Motor neuron (in vitro differentiated cells): Measurements from ENCODE around the gene MSLN. TPM values are rescaled to one million over a fixed set of nuclear protein-coding genes. Genes with fewer than 3 reads are reported as not detected.
"Not testable (repeated sequence)": the region's sequence is repeated elsewhere in the genome, so short reads cannot be mapped to it uniquely, and the experiment has no call there.

Experiments
- ATAC-seq, 8 experiments: fragments of 200-7000 bp; cut with Tn5 transposase; replicated peaks in 6 of 8; 2 replicates each; pipeline ENCODE4 v1.8.0; 2021; ENCODE audit warnings: mild to moderate bottlenecking in 8 of 8, moderate library complexity in 8 of 8
- H3K27ac ChIP-seq, 2 donors: fragments of 250-450 bp; sonication (Bioruptor Pico); 2 replicates each; pipeline ENCODE4 v1.9.0; 2021; ENCODE audit warnings: antibody characterized with exemption in 2 of 2, mild to moderate bottlenecking in 2 of 2, moderate library complexity in 1 of 2
- H3K4me1 ChIP-seq, 2 donors: fragments of 250-450 bp; sonication (Bioruptor Pico); replicated peaks in 1 of 2; 2 replicates each; pipeline ENCODE4 v1.6.1; 2021; ENCODE audit warnings: antibody characterized with exemption in 2 of 2, mild to moderate bottlenecking in 2 of 2, moderate library complexity in 1 of 2
- H3K4me3 ChIP-seq, 5 donors: fragments of 250-450 bp; sonication (Bioruptor Pico); 2 replicates each; pipeline ENCODE4 v1.9.0; 2021; ENCODE audit warnings: antibody characterized with exemption in 5 of 5, mild to moderate bottlenecking in 5 of 5, moderate library complexity in 4 of 5
- WGBS, 10 experiments: fragments of 450-650 bp; shearing (Covaris generic); methylation state at CpG; one replicate each; pipeline ENCODE4 v1.0.0; 2022; 5-methylcytosine and 5-hydroxymethylcytosine counted together
- in situ Hi-C, 9 experiments: fragments of 400-800 bp; cut with MboI; loops; one replicate each; pipeline ENCODE4 v1.15.0; 2021; ENCODE audit warnings: low sequenced_read_pairs in 9 of 9, low pct_unique_long_range_greater_than_20kb in 2 of 9; ENCODE audit not compliant: unreplicated experiment in 9 of 9
- total RNA-seq, 8 experiments: library from RNA; unstranded; fragments of 300-600 nt; gene quantifications; 2 replicates each; pipeline versions ENCODE4 v1.2.3 to v1.2.4, GENCODE V29; 2022

Gene MSLN
- total RNA-seq, 8 experiments from 2014 or later = 0.23 to 0.63 (median 0.43) TPM; not detected in 5

DNA sequence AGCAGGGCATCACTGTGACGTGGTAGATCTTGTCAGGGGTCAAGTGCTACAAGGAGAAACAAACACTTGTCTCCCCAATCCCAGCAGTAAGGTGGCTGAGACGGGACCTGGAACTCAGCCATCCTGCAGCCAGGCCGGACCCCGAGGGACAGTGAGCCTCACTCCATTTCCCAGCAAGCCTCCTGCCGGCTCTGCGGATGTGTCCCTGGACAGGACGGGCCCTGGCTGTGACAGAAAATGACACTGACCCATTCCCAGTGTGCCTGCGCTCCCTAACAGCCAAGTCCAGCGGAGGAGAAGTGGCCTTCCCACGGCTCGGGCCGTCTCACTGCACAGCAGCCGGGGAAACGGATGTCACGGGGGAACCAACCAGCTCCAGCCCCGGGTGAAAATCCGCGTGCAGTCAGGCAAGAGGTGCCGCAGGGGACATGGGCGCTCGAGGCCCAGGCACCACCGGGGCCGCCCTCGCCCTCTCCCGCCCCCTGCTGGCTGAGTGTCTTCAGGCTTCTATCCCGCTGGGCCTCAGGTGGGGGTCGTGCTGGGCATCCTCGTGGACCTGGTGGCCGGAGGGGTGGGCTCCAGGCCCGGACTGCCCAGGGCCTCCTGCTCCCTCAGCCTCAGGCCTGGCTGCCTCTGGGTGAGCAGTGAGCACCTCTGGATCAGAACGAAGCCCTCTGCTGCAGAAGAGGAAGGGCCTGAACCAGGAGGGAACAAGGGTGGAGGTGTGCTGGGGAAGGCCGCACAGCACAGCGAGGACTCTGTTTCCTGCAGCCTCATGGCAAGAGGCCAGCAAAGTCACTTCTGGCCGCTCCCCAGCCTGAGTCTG lies 26.9 kb upstream of the MSLN start:
- ATAC-seq = peak in 6 of 8 experiments; percentile 9 to 23 (median 15)
- in situ Hi-C loops = no loop called here
- H3K4me1 ChIP-seq = peaks cover 0 to under 1% of the 10 kb centered on the region in 2 donors
- H3K27ac ChIP-seq = no peak overlapping the region
- WGBS, 10 experiments = 73 to 94% (median 87%) methylated on average over 2 to 20 of the region's 34 CpGs; no CpG with 5 or more reads in 5 of the 10 experiments
- H3K4me3 ChIP-seq = no peak overlapping the region

DNA sequence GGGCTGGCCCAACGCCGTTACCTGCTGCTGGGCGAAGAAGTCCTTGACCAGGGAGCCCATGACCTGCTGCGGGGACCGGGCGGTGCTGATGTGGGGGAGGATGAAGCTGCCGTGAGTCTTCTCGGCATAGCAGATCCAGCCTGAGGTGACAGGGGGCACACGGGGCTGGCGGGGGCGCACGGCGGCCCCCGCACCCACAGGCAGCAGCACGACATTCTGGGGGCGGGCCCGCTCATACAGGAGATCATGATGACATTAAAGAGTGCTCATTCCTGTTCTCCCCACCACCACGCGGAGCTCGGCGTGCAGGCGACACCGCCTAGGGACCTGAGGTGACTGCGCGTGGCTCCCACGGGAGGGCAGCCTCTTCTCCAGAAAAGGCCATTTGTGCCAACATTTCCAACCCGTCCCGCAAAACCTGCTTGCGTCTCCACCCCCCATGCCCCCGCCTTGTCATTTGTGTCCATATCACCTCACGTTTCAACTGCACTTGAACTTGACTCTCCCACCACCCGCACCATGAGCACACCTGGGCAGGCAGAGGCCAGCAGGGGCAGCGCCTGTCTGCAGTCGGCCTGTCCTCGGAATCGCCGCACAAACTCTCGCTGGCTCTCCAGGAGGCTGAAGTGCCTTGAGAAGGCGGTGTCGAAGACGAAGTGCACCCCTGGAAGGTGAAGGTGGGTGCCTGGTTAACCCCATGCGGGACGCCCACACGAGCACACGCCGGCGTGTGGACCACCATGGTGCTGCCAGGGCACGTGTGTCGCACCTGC lies 26.1 kb upstream of the MSLN start:
- ATAC-seq = no peak
- Histone ChIP-seq H3K27ac (no peak overlapping the region), H3K4me3 (no peak overlapping the region), H3K4me1 (no peaks in the 10 kb centered on the region)
- in situ Hi-C loops = no loop called here
- WGBS, 10 experiments = 90 to 100% (median 98%) methylated on average over 2 to 14 of the region's 49 CpGs; no CpG with 5 or more reads in 4 of the 10 experiments

DNA sequence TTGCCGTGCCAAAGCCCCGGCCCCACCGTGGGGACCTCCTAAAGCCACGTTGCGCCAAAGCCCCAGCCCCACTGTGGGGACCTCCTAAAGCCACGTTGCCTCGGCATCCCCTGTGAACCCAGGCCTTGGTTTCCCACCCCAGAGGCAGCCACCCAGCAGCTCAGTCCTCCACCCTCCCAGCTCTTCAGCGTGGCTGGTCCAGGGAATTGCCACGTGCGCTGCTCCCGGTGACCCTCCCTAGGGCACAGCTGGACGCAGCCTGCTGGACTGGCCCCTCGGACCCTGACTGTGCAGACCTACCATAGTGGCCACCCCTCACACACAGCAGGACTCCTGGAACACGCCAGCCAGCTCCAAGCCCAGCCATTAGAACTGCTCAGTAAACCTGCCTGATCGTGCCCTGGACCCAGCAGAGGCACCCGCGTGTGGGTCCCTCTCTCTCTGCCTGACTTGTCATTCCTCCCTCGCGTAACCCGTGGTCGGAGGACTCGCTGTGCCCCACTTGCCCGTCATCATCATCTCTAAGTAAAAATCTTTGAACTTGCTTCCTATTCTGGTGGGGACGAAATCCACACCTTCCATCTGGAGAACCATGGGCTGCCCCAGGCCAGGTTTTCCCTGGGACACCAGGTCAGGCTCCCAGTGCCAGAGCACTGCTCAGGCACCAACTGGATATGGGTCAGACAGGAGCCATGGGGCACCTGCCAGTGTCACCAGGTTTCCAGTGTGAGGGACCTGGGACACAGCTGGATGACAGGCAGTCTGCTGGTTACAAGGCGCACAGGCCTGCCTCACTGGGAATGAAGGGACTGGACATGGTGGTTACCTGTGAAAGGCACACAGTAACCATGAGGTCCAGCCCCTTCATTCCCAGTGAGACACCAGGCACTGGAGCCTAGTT lies 25.3 kb upstream of the MSLN start:
- peaks cover 2 to 6% of the 10 kb centered on the region in 2 donors for H3K4me1 ChIP-seq
- in situ Hi-C loops = no loop called here
- WGBS, 10 experiments = 85 to 100% (median 94%) methylated on average over 3 to 6 of the region's 25 CpGs; no CpG with 5 or more reads in 6 of the 10 experiments
- ATAC-seq = no peak
- no peak overlapping the region for H3K27ac ChIP-seq
- H3K4me3 ChIP-seq = no peak overlapping the region

DNA sequence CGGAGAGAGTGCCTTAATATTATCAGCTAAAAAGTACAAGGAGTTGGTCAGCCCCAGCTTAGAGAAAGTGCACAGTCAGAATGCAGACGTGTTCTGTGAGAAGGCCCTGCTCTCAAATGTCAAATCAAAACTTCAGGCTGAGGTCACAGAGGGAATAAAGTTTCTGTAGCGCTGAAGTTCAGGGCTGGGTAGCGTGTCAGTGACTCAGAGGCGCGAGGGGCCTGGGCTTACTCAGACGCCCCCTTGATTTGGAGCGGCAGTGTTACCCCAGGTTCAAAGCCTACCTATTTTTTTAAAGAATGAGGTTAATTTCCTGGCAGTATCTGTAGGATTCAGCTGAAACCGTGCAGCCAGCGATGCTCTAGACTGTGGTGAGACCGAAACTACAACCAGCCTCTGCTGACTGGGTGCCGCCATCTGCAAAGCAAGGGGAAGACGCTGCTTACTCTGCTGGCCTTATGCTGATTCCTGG lies 24.5 kb upstream of the MSLN start:
- in situ Hi-C loops = no loop called here
- H3K27ac ChIP-seq = no peak overlapping the region
- H3K4me1 ChIP-seq = peaks cover 2 to 6% of the 10 kb centered on the region in 2 donors
- no peak for ATAC-seq
- WGBS, 10 experiments = 60 to 100% (median 84%) methylated on average over 1 to 12 of the region's 13 CpGs; no CpG with 5 or more reads in 4 of the 10 experiments
- no peak overlapping the region for H3K4me3 ChIP-seq

DNA sequence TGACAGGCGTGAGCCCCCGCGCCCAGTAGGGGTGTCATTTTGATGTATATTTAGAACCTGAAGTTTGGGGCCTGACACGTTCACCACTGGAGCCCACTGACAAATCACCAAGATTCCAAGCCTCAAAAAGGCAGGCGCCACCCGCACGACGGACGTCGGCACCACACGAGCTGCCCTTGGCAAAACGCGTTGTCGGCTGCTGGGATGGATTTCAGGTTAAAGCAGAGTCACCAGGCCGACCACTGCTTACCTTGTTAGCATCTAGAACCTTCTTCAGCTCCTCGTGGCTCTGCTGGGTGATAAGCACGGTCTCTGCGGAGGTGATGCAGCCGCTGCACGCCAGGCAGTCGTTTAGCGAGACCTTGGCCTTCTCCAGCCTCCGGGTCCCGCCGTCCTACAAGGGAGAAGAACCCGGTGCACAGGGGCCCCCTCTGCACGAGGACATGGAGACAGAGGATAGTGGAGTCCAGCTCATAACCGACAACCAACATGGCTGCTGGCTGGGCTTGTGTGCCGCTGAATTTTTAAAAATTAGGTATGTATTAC lies 23.5 kb upstream of the MSLN start:
- Histone ChIP-seq H3K4me3 (no peak overlapping the region), H3K27ac (no peak overlapping the region), H3K4me1 (peaks cover 2 to 10% of the 10 kb centered on the region in 2 donors)
- ATAC-seq = no peak
- in situ Hi-C loops = no loop called here
- 86 to 100% (median 95%) methylated on average over 1 to 18 of the region's 29 CpGs; no CpG with 5 or more reads in 2 of the 10 experiments for WGBS, 10 experiments

DNA sequence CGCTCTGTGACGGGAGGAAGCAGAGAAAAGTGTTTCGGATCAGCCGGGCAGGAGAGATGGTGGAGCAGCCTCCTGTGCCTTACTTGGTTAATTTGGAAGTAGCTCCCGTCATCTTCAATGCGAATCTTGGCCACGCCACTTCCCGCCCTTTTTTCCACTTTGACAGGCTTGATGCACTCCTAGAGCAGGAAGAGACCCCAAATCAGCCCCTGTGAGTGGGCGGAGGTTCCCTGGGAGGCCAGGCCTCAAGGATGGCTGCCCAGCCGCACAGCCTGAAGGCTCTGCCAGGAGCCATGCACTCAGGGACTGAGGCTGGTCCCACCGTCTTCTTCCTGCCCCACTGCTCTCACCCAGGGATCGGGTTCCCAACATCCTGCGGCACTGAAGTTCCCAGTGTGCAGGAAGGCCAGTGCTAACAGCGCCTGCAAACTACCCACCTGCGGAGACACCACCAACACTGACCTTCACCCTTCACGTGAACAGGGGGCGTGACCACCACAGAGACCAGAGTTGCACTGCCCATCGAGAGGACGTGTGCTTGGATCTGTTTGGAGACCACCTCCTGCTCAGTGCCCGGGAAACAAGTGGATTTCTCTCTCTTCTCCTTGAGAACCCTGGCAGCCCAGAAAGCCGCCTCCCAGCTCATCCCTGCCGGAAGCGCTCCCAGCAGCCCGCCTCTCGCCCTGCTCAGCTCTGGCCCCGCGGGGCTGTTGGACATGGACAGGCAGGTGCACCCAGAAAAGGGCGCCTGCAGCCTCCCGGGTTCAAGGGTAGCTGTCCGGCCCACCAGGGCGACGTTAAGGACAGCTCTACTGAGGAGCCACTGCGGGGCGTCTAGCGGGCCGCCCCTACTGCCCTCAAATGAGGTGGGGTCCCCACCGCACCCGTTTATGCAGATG lies 20.7 kb upstream of the MSLN start:
- 0 to 85% (median 71%) methylated on average over 3 to 7 of the region's 38 CpGs; no CpG with 5 or more reads in 3 of the 10 experiments for WGBS, 10 experiments
- ATAC-seq = peak in 2 of 8 experiments; percentile 1
- in situ Hi-C loops = no loop called here
- peaks cover 2 to 10% of the 10 kb centered on the region in 2 donors for H3K4me1 ChIP-seq
- peak overlapping the region; percentile 56 to 83 (median 65) for H3K4me3 ChIP-seq
- peak overlapping the region; percentile 78 to 86 for H3K27ac ChIP-seq

DNA sequence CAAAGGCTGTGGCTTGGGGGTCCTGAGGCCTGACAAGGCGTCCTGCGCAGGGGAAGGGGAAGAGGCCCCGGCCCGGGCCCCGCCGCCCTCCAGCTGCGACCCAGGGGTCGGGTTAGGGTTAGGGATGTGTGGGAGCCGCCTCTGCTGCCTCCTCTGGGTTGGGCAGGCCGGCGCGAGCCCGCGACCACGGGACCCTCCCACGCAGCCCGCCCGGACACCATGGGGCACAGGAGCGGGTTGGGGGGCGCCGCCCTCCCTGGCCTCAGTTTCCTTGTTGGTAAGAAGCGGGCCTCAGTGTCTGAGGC lies 20.1 kb upstream of the MSLN start:
- H3K4me3 ChIP-seq = peak overlapping the region; percentile 56 to 83 (median 65)
- 0% methylated on average over 2 to 6 of the region's 22 CpGs; no CpG with 5 or more reads in 8 of the 10 experiments for WGBS, 10 experiments
- H3K27ac ChIP-seq = peak overlapping the region; percentile 78 to 86
- peaks cover 2 to 10% of the 10 kb centered on the region in 2 donors for H3K4me1 ChIP-seq
- in situ Hi-C loops = no loop called here
- peak; percentile 29 to 49 (median 40) for ATAC-seq

DNA sequence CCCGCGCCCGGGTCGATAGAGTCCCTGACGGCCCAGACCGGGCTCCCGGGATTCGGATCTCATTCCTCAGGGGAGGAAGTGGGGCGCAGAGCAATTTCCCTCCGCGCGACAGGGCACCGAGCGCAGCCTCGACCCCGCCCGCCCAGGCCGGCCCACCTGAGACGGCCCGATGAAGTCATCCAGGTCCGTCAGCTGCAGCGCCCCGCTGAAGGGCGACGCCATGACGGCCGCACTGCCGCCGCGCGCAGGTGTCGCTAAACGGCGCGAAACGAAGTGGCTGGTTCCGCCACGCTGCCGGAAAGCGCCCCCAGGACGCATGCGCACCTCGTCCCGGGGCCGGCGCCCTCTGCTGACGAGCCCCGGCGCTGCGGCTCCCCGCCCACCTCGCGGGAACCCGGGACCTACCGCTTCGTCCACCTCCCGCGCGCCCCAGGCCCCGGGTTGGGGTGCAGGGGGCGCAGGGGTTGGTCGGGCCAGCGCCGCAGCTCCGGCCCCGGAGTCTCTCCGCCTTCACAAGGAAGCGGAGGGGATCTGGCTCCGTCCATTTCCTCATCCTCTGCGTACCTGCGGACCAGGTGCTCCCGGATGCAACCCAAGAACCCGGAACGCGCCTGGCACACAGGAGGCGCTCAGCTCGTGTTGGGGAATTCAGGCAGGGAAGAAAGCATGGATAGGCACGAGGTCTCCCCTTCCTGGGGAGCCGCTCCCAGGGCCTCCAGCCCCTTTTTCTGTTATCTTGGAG lies 19.6 kb upstream of the MSLN start, which contains the start of gene CIAO3:
Gene CIAO3, minus strand, starts transcription at position 234 of the 742 bp plus-strand sequence. Its CDS starts 12 bp downstream, at position 222.
- WGBS, 10 experiments = 3 to 33% (median 3%) methylated on average over 3 to 8 of the region's 79 CpGs; no CpG with 5 or more reads in 6 of the 10 experiments
- ATAC-seq = peak; percentile 90 to 95 (median 92)
- in situ Hi-C loops = no loop called here
- Histone ChIP-seq H3K4me1 (peaks cover 2 to 14% of the 10 kb centered on the region in 2 donors), H3K27ac (peak within 1 kb of the TSS; percentile 78 to 86), H3K4me3 (peak within 1 kb of the TSS; percentile 56 to 83 (median 65))

DNA sequence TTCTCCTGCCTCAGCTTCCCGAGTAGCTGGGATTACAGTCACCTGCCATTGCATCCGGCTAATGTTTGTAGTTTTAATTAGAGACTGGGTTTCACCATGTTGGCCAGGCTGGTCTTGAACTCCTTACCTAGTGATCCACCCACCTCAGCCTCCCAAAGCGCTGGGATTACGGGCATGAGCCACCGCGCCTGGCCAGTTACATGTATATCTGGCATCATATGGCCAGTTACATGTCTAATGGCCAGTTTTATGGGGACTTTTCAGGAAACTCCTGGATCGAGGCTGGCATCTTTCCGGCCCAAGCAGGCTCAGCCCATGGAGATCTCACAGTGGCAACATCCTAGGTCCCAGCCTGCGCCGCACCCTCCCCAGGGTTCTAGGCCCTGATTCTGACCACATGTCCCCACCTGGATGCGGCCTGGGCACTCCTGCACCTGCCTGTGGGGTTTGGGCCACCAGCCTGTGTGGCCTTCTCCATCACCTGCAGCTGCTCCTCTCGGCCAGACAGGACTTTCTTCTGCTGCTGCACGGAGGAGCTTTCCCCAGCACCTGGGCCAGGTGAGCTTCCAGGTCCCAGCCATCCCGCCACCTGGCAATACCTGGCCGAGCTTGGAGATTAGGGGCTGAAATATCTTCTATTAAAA lies 18.4 kb upstream of the MSLN start:
- 63 to 100% (median 91%) methylated on average over 1 to 7 of the region's 15 CpGs; no CpG with 5 or more reads in 1 of the 10 experiments for WGBS, 10 experiments
- Histone ChIP-seq H3K4me3 (no peak overlapping the region), H3K27ac (no peak overlapping the region), H3K4me1 (peaks cover 2 to 14% of the 10 kb centered on the region in 2 donors)
- in situ Hi-C loops = no loop called here
- no peak for ATAC-seq

DNA sequence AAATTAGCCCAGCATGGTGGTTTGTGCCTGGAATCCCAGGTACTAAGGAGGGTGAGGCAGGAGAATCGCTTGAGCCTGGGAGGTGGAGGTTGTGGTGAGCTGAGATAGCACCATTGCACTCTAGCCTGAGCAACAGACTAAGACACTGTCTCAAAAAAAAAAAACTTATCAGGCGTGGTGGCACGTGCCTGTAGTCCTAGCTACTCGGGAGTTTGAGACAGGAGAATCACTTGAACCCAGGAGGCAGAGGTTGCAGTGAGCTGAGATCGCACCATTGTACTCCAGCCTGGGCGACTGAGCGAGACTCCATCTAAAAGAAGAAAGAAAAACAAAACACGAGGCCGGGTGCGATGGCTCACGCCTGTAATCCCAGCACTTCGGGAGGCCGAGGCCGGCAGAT lies 17.6 kb upstream of the MSLN start:
- in situ Hi-C loops, H3K4me3 ChIP-seq, H3K27ac ChIP-seq, ATAC-seq: not testable (repeated sequence)
- WGBS, 10 experiments = 67 to 94% (median 82%) methylated on average over 1 to 11 of the region's 14 CpGs; no CpG with 5 or more reads in 5 of the 10 experiments
- H3K4me1 ChIP-seq = peaks cover 2 to 14% of the 10 kb centered on the region in 2 donors
